Measurements from ENCODE around the gene FN3KRP.

FN3KRP gene

DNA sequence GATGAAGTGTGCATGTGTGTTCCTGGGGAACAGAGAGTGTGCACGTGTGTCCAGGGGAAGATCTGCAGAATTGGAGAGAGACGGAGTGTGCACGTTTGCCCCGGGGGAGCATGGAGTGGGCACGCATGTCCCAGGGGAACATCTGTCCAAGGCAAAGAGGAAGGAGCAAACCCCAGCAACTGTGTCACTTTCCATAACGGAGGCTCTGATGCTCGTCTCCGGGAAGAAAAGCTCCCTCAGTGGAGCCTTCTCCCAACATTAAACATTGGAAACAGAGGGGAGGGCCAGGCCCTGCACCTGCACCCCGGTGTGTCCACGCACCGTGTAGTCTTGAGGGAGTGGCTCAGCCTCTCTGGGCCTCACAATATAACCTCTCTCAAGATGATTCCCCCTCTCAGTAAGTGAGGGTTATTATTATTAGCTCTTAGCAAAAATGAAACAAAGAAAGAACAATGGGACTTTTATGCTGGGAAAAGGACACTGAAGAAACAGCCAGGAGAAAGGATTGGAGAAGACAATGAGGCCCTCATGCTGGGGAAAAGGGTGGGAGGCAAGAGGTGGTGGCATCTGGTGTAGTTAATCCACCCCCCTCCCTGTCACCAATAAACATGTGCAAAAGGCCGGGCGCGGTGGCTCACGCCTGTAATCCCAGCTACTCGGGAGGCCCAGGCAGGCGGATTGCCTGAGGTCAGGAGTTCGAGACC, 25.6 kb upstream of the FN3KRP start:
- TF ChIP-seq, protein P1, sequence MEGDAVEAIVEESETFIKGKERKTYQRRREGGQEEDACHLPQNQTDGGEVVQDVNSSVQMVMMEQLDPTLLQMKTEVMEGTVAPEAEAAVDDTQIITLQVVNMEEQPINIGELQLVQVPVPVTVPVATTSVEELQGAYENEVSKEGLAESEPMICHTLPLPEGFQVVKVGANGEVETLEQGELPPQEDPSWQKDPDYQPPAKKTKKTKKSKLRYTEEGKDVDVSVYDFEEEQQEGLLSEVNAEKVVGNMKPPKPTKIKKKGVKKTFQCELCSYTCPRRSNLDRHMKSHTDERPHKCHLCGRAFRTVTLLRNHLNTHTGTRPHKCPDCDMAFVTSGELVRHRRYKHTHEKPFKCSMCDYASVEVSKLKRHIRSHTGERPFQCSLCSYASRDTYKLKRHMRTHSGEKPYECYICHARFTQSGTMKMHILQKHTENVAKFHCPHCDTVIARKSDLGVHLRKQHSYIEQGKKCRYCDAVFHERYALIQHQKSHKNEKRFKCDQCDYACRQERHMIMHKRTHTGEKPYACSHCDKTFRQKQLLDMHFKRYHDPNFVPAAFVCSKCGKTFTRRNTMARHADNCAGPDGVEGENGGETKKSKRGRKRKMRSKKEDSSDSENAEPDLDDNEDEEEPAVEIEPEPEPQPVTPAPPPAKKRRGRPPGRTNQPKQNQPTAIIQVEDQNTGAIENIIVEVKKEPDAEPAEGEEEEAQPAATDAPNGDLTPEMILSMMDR (IDR thresholded peaks at IDR 0.05): no peak

- TF ChIP-seq, protein P1 (IDR thresholded peaks at IDR 0.05): no peak
Observed at GRCh38 chr17:82691714-82692113, 24.8 kb upstream of the FN3KRP start.

GRCh38 chr17:82692268-82692667, 24.2 kb upstream of the FN3KRP start:
- TF ChIP-seq, protein P1 (IDR thresholded peaks at IDR 0.05): no peak

DNA sequence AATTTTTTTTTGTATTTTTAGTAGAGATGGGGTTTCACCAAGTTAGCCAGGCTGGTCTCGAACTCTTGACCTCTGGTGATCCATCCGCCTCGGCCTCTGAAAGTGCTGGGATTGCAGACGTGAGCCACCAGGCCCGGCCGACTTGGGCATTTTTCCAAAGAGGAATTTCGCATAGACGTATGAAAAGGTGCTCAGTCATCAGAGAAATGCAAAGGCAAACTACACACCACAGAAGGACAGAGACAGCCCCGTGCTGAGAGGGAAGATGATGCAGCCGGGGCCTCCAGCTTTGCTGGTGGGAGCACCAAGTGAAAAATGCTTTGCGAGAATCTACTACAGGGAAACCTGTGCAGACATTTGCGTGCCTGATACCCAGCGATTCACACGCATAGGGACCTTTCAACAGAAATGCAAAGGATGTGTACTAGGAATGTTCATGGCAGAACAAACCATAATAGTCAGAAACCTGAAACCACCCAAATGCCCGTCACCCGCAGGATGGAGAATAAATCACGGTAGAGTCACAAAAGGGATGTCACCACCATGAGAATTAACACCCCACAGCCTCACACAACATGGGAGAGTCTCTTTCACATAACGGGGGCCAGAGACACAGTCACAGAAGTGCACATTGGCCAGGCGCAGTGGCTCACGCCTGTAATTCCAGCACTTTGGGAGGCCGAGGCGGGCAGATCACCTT, 23.2 kb upstream of the FN3KRP start:
- TF ChIP-seq, protein P1 (IDR thresholded peaks at IDR 0.05): no peak

GRCh38 chr17:82694647-82695046, 21.9 kb upstream of the FN3KRP start:
- TF ChIP-seq, protein P1 (IDR thresholded peaks at IDR 0.05): no peak

DNA sequence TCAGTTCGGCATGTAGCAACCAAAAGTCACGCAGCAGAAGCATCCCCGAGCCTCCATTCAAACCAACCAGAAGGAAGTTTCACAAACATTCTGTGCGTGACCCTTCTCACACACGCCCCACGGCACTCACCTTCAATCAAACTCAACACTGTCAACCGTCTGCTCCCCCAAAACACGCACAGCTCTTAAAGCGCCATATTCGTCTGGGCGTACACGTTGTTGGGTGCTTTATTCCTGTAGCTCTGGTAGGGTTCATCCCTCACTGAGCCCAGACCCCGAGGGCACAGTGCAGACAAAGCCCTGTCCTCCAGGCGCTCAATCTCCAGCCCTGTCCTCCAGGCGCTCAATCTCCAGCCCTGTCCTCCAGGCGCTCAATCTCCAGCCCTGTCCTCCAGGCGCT, 20.2 kb upstream of the FN3KRP start:
- TF ChIP-seq, protein P1 (IDR thresholded peaks at IDR 0.05): no peak

- TF ChIP-seq, protein P1 (IDR thresholded peaks at IDR 0.05): no peak
Observed at GRCh38 chr17:82696916-82697807, 19.3 kb upstream of the FN3KRP start.

Measured in LNCAP (cell line).